HG03159 (cell line): ENCODE results near the gene CACNA1B.
"Not testable (repeated sequence)": the region's sequence is repeated elsewhere in the genome, so short reads cannot be mapped to it uniquely, and the experiment has no call there.

Experiments
- ATAC-seq: cut with Tn5 transposase; IDR thresholded peaks from one replicate; pipeline ENCODE4 v1.9.1; 2021; ENCODE audit warnings: mild to moderate bottlenecking, moderate library complexity; ENCODE audit not compliant: unreplicated experiment

The CACNA1B gene

DNA sequence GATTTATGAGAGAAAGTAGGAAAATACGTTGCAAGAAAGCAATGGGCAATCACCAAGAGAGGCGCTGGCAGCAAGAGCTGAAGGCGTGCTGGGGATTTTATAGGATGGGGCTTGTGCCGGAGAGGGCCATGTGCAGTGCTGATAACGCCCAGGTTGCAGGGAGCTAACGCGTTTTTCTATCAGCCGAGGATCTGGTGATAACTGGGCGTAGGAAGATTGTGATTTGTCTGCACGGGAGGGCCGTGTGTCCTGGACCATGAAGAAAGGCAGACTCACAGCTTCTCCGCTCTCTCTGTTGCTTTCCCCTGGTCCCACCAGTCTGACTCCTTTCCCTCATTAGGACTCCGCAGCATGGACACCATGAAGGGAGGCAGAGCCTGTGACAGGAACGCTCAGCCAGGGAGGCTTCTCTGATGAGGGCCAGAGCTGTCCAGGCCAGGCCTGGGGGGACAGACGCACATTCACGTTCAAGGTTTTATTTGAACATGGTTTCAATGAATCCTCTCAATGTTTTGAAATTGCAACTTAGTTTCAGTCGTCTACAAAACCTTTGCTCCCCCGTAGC is 11.9 kb upstream of the CACNA1B start:
- ATAC-seq, result no peak

DNA sequence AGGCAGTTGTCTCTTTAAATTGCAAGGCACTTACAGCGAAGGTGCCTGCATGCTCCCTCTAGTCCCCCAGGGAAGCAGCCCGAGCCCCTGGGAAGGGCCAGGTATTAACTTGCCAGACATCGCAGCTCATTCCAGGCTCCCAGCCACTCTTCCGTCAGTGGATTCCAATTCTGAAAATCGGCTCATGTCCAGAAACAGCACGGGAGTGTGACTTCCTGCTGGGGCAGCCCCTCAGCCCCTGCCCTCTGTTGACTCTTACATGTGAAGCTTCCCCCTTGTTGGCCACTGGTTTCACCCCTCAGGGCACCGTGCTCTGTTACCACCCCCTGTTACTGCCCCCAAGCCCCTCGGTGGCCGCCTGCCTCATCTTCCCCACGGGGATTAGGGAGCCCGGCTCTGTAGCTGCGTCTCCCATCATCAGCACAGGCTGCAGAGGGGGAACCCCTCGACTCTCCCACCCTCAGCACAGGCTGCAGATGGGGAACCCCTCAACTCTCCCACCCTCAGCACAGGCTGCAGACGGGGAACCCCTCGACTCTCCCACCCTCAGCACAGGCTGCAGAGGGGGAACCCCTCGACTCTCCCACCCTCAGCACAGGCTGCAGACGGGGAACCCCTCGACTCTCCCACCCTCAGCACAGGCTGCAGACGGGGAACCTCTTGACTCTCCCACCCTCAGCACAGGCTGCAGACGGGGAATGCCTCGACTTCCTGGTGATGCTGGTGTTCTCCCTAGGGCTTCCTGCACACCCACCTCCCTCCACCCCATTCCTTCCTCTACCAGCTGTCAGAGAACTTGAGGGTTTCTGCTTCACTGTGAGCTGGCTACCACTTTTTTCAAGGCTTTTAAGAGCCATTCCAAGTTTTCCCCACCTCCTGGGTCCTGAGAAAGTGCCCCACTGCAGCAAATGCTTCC is 11.1 kb upstream of the CACNA1B start:
- no peak for ATAC-seq

DNA sequence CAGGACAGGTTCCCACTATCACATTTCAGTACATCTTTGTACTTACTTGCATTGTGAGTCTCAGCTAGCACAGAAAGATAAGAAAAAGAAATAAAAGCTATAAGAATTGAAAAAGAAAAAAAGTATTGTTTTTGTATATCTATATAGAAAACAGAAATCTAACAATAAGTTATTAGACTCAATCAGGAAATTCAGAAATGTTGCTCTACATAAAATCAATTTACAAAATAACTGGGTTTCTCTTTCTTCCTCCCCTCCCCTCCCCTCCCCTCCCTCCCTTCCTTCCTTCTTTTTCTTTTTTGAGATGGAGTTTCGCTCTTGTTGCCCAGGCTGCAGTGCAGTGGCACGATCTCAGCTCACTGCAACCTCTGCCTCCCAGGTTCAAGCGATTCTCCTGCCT is 7.2 kb upstream of the CACNA1B start:
- ATAC-seq, result no peak

DNA sequence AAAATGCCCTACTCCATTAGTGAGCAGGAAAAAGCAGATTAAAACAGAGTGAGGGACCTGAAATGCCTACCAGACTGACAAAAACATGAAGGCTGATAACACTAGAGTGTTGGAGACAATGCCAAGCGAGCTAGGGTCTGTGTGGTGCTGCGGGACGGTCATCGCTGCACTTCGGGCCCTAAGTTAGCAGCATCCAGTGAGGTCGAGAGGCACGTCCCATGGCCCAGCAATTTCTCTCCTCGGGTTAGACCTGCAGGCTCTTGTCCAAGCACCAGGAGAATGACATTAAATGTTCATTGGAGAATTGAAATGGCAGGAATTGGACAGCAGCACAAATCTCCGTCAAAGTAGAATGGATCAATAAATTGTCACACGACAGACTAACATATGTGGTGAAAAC is 5.3 kb upstream of the CACNA1B start:
- ATAC-seq, result no peak

DNA sequence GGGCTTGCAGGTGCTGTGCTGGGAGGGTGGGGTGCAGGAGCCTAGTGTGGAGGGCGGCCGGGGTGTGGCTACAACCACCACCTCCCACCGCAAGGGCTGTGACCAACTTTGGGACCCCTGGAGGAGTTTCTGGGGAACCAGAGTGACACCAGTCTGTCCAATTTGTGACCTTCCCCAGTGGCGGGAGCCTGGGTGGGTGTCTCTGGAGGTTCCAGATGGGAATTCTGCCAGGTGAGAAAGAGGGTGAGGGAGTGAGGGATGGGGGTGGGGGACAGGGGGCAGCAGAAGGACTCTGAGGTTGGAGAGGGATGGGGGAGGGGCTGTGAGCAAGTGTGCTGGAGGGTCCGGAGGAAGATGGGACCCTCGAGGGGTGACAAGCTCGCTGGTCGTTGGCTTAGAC is 4.2 kb upstream of the CACNA1B start:
- no peak for ATAC-seq

DNA sequence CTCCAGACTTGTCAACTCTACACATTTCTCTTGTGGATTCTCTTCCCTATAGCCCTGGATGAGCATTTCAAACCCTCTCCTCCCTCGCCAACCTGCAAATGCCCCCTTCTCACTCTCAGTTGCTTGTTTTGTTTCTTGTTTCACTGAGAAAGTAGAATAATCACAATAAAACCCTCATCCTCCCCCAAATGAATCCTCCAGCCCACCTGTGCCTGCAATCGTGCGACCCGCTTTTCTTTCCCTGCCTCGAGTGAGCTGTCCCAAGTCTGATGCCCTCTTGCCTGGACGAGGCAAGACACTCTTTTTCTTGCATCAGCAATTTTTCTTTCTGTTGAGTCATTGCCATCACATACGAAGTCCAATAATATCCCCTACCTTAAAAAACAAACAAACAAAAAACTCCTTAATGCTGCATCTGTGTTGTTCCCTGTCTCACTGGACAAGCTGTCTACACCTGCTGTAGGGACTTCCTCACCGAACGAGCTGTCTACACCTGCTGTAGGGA is 3.7 kb upstream of the CACNA1B start:
- ATAC-seq, result no peak

DNA sequence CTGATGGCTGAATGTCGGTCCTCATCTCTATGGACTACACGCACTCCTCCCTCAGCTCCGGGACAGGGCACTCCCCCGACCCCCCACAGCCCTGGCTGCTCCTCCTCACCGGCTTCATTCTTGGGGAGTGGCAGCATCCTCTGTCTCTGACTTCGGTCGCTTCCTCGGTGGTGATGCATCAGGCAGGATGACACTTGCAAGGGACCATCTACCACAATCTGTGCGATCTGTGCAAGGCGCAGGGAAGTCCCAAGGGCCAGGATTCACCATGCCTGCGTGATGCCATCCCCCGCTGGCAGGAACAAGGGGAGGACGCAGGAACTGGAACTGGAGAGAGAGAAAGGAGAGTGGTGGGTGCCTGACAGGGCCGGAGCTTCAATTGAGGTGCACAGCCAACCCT is 2.2 kb upstream of the CACNA1B start:
- ATAC-seq, result no peak

DNA sequence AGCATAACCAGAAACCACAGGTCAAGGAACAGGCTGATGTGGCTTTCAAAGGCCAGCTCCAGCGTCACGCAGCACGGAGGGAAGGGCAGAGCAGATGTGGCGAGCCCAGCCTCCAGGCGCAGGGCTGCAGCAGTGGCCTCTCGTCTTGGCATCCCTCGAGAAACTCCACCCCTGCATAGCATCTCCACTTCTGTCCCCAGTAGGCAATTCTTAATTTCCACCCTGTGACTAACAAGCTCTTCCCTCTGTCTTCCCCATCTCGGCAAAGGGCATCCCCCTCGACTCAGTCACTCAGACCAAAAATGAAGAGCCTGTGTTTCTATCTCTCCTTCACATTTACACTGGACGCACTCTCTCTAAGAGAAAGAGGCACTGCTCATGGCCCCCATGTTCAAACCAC is 1.7 kb upstream of the CACNA1B start:
- no peak for ATAC-seq

DNA sequence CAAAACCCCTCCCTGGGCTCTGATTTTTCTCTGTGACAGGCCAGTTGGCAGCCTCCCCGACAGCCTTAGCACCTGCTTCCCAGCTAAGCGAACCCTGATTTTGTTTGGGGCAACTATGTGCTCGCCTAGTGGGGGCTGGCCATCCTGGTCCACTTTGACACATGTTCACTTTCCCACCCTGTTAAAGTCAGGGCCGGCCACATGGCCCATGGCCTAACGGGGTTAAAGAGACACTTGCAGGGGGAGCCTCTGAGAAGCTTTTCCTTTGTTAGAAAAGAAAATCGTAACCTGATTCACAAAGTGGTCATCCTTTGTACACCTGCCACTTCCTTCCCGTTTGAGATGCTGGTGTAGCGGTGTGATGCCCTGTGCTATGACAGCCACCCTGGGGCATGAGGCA is 1.3 kb upstream of the CACNA1B start:
- ATAC-seq, result no peak

DNA sequence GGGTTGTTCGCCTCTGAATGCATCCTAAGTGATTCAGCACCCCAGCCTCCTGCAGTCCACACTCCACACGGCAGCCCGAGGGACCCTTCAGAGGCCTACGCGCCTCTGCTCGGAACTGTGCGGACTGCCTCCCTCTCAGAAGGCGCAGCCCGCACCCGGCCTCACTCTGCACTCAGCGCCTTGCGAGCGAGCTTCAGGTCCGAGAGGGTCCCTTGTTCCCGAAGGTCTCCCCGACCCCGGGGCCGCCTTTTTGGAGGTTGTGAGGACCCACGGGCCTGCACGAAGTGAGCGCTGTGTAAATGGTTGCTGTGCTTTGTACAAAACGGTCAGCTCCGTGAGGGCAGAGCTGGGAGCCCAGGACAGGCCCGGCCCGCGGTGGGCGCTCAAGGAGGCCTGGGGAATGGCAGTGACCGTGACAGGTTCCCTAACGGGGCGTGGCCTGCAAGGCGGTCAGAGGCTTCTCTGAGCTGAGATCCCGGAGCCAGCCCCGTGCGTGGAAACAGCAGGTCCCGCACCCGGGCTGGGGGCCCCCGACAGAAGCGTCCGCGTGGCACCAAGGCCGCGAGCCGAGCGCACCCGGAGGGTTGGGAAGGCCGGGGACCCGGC is 698 bp upstream of the CACNA1B start:
- ATAC-seq, result no peak

DNA sequence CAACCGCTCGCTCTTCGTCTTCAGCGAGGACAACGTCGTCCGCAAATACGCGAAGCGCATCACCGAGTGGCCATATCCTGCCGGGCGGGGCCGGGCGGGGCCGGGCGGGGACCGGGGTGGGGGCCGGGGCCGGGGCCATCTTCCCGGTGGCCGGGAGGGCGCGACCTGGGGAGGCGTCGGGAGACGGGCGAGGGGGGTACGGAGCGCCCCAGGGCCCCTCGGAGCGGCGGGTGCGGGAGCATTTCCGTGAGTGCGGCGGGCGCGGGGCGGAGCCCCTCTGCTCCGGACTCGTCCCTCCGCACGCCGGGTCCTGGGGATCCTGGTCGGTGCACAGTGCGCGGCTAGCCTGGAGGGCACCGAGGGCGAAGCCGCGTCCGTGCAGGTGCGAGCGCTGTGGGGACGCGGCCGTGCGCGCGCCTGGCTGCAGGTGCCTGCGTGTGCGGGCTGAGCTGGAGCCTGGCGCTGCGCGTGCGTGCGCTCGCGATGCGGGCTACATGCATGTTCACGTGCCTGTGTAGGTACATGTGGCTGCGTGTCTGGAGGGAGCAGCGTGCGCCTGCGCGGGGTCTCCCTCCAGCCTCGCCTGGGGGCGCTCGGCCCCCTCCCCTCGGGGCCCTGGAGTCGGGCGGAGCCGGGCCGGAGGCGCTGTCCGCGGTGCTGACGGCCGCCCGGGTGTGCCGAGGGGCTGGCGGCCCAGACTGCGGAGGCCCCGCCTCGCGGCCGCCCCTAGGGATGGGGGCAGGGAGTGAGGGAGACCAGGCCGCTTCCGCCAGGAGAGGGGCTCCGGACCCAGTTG is 762 bp downstream of the CACNA1B start:
- no peak for ATAC-seq

DNA sequence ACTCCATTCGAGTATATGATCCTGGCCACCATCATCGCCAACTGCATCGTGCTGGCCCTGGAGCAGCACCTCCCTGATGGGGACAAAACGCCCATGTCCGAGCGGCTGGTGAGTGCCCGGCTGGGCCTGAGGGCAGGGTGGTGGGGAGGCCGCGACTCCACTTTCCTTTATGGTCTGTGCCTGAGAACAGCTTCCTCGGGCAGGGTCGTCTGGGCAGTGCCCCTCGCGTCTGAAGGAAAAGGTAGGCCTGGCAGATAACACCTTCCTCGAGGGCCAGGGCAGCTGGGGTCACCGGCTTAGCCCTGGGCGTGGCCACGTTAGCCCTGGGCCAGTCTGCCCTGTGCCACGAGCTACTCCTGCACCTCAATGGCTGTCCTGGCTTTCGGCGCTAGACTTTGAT is 1.5 kb downstream of the CACNA1B start:
- no peak for ATAC-seq

DNA sequence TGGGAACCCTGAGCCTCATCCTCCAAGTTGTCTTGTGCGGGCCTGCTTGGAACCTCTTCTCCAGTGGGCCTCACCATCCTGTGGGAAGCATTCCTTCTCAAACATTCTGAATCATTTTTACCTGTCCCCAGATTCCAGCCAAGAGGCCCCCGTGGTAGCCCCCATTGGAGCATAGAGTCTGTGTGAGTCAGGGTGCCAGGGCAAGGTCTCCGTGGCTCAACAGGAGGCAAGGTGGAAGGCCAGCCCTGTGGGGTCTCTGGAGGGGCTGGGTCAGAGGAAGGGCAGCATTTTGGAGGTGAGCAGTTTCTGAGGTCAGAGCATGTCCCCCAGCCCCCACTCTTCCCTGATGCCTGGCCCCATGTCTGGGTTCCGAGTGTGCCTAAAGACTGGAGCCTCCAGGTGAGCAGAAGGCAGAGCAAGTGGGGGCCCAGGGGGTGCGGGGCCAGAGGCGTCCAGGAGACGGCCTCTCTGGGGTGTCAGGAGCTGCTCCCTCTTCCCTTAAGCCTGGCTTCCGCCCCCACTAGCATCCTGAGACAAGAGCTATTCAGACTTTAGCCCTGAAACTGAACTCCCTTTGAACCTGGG is 2.1 kb downstream of the CACNA1B start:
- ATAC-seq, result no peak

DNA sequence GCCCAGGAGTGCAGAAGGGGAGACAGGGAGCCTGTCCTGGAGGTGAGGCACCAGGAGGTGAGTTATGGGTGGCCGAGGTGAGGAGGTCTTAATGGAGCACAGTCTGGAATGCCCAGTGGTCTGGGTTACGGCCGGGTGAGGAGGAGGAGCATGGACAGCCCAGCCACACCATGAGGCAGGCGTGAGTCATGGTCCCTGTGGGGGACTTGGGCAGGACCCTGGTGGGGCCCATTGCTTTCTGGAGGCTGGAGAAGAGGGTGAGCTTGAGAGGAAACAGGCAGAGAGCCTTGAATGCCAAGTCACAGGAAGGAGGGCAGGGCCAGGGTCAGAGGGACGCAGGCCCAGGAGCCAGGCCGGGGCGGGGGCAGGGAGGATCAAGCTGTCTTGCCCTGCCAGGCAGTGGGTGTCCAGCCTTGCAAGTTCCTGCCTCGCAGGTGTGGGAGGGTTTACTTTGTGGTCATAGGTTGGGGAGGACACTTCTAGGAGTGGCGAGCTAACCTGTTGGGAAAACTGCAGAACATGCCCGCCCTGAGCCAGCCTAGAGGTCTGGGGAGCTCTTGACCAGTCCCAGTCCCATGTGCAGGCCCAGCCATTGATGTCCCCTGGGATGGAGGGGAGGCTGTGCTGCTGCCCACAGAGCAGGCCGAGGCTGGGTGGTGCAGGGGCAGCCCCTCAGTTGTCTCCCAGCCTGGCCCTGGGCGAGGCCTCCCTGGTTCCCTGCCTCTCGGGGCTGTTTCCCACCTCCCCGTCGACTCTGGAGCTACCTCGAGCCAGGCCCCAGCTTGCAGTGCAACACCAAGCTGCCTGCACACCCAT is 2.8 kb downstream of the CACNA1B start:
- ATAC-seq, result no peak

DNA sequence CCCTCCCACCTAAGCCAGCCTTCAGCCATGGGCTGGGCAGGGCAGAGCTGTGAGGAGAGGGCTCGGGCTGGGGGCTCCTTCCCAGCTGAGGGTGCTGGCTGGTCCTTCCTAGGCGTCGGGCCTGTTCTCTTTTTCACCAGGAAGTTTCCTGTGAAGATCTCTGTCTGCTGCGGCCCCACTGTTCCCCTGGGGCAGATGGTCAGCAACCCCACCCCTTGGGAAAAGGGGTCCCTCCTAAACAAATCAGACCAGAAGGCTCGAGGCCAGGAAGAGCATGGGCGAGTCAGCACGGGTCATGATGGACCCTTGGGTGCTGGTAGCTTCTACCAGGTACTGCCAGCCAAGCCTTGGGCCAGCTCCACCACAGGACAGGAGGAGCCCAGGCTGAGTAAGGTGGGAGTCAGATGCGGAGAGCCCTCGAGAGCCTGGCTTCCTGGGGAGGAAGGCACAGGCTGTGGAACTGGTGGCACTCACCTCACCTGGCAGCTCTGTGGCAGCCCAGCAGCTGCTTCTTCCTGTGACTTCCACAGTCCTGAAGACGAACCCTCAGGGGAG is 3.5 kb downstream of the CACNA1B start:
- no peak for ATAC-seq

DNA sequence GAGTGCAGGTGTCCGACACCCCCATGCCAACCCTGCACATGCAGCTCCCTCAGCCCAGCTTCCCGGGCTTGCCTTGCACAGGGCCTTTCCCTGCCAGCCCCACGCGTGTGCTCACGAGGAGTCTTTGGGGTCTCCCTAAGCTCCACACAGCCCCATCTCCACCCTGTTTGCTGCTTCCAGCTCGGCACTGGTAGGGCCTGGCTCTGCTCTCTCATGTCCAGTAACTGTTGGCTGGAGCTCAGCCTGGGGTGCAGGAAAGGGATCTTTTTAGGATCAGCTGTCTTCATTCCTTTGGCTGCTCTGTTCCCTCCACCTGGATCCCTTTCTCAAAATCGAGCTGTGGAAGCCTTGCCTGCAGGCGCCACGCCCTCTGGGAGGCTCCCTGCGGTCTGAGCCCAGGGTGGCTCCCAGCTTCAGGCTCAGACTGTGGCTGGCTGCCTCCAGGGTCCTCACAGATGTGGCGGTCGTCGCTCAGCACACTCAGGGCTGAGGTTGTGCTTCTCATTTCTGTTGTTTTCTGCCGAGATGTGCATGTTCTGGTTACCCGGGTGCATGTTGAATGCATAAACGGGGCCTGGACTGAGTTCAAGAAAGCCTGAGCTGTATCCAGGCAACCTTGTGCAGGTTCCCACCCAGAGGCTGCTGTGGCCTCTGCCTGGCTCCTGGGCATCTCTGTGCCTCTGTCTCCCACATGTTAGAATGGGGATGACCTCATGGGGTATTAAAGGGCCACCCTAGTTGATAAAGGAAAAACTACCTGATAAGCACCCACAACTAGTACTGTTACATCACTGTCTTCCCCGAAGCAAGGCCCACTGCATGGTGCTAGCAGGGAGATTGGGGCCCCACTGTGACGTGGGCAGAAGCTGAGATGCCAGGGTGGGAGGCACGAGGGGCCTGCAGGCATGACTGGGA is 4.3 kb downstream of the CACNA1B start:
- ATAC-seq, result no peak

DNA sequence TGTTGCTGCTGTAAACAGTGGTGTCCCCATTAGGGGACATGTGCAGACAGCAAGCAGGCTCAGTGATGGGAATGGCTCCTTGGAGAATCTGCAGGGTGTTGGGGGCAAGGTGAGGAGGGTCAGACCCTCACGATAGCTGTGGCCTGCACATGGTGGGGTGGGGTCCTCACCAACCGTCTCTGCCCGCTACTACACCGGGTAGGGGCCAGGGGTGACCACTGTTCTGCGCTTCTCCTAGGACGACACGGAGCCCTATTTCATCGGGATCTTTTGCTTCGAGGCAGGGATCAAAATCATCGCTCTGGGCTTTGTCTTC is 4.9 kb downstream of the CACNA1B start:
- no peak for ATAC-seq

DNA sequence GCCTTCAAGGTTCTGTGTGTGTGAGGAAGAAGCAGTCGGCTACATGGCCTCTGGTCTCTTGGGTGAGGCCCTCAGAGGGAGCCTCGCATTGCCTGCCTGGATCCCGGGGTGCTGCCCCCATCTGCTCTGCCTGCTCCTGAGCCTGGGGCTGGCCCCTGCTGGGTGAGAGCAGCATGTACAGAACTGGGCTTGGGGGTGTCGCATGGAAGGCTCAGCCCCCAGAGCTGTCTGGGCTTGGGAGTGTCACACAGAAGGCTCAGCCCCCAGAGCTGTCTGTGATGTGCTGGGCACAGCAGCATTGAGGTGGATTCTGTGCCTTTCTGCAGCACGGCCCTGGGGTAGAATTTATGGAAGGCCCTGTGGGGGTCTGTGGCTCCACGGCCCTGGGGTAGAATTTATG is 6.4 kb downstream of the CACNA1B start:
- ATAC-seq, result not testable (repeated sequence)

DNA sequence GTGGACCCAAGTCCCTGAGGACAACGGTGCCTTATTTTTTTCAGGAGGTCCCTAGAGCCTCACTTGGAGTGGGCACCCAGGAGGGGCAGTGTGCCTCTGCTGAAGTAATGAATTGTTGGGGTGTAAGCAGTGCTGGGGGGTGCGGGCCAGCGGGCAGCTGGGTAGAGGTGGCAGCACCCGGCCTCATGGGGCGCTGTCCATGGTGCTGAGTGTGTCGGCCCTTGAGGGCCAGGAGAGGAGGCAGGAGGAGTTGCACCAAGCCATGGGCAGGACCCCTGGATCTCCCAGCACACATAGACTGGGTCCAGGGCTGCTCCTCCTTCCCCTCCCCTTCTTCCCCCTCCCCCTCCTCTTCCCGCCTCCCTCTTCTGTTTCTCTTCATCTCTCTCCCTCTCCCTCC is 7.0 kb downstream of the CACNA1B start:
- not testable (repeated sequence) for ATAC-seq
